WTC11 (cell line): ENCODE measurements around the gene AARS1. TPM values are rescaled to one million over a fixed set of nuclear protein-coding genes. Genes with fewer than 3 reads are reported as not detected.

ENCODE experiments used
- ATAC-seq: fragments of 200-7000 bp; cut with Tn5 transposase; 2 replicates; pipeline ENCODE4 v1.10.0; 2021; ENCODE audit warnings: mild to moderate bottlenecking, moderate library complexity
- CTCF ChIA-PET: fragments of 300-600 bp; sonication (Branson Sonifier 250); formaldehyde crosslinking; loops from one replicate; lab custom pipeline; 2021; ENCODE audit warnings: antibody characterized with exemption; lab: Charles Lee
- POLR2A ChIA-PET: fragments of 350-600 bp; sonication (Branson Sonifier 250); formaldehyde crosslinking; loops from one replicate; lab custom pipeline; 2021; ENCODE audit warnings: antibody characterized with exemption; lab: Charles Lee
- DNase-seq: peaks from one replicate; pipeline ENCODE4 v3.0.0; 2021; ENCODE audit warnings: low spot score
- H3K27ac Mint-ChIP-seq: 2 replicates; pipeline ENCODE4 v1.8.0; 2021; ENCODE audit warnings: mixed read lengths
- H3K27me3 Mint-ChIP-seq: 2 replicates; pipeline ENCODE4 v1.8.0; 2021; ENCODE audit warnings: low read depth, mild to moderate bottlenecking, moderate library complexity, mixed read lengths
- H3K36me3 Mint-ChIP-seq: 2 replicates; pipeline ENCODE4 v1.8.0; 2021; ENCODE audit warnings: mixed read lengths
- H3K4me1 Mint-ChIP-seq: 2 replicates; pipeline ENCODE4 v1.8.0; 2022; ENCODE audit warnings: mixed read lengths
- H3K4me3 Mint-ChIP-seq: 2 replicates; pipeline ENCODE4 v1.8.0; 2021; ENCODE audit warnings: mild to moderate bottlenecking, moderate library complexity, mixed read lengths
- H3K9me3 Mint-ChIP-seq: 2 replicates; pipeline ENCODE4 v1.8.0; 2021; ENCODE audit warnings: mixed read lengths
- CREM ChIP-seq: sonication (generic); formaldehyde crosslinking; IDR thresholded peaks from 2 replicates; pipeline ENCODE4 v1.8.1; 2022; ENCODE audit warnings: mild to moderate bottlenecking, missing genetic modification reagents, moderate library complexity
- FOXP1 ChIP-seq: sonication (generic); formaldehyde crosslinking; IDR thresholded peaks from 2 replicates; pipeline ENCODE4 v1.8.0; 2022; ENCODE audit warnings: missing genetic modification reagents, mild to moderate bottlenecking, moderate library complexity, borderline replicate concordance
- IRF2 ChIP-seq: sonication (generic); formaldehyde crosslinking; IDR thresholded peaks from 2 replicates; pipeline ENCODE4 v1.8.0; 2022; ENCODE audit warnings: low read depth, missing genetic modification reagents, borderline replicate concordance
- JAZF1 ChIP-seq: fragments of 250-450 bp; sonication (Bioruptor Pico); IDR thresholded peaks from 2 replicates; pipeline ENCODE4 v1.9.0; 2021; ENCODE audit warnings: moderate library complexity, mild to moderate bottlenecking, inconsistent platforms
- NFE2L1 ChIP-seq: sonication (generic); formaldehyde crosslinking; IDR thresholded peaks from 2 replicates; pipeline ENCODE4 v1.8.1; 2023; ENCODE audit warnings: missing genetic modification reagents
- NFYB ChIP-seq: sonication (generic); formaldehyde crosslinking; conservative IDR thresholded peaks from 2 replicates; pipeline ENCODE4 v1.8.0; 2022; ENCODE audit warnings: low read depth, missing genetic modification reagents
- NR3C1 ChIP-seq: sonication (generic); formaldehyde crosslinking; conservative IDR thresholded peaks from 2 replicates; pipeline ENCODE4 v1.8.1; 2023; ENCODE audit warnings: low read depth, mild to moderate bottlenecking, missing genetic modification reagents
- SP1 ChIP-seq: sonication (generic); formaldehyde crosslinking; conservative IDR thresholded peaks from 2 replicates; pipeline ENCODE4 v1.8.1; 2022; ENCODE audit warnings: missing genetic modification reagents
- ZNF121 ChIP-seq: sonication (generic); formaldehyde crosslinking; IDR thresholded peaks from 2 replicates; pipeline ENCODE4 v1.8.0; 2023; ENCODE audit warnings: missing genetic modification reagents
- ZNF219 ChIP-seq: sonication (generic); formaldehyde crosslinking; IDR thresholded peaks from 2 replicates; pipeline ENCODE4 v1.8.0; 2023; ENCODE audit warnings: missing genetic modification reagents, mild to moderate bottlenecking, borderline replicate concordance
- ZNF317 ChIP-seq: sonication (generic); formaldehyde crosslinking; IDR thresholded peaks from 2 replicates; pipeline ENCODE4 v1.8.1; 2023; ENCODE audit warnings: low read depth, mild to moderate bottlenecking, moderate library complexity, missing genetic modification reagents, borderline replicate concordance
- ZNF423 ChIP-seq: fragments of 250-450 bp; sonication (Bioruptor Pico); IDR thresholded peaks from 2 replicates; pipeline ENCODE4 v2.1.2; 2022; ENCODE audit warnings: mild to moderate bottlenecking, moderate library complexity
- total RNA-seq: library from RNA; stranded (reverse); gene quantifications from 3 replicates; pipeline ENCODE4 v1.2.3, GENCODE V29; 2021
- TF ChIP-seq, protein P1 (sequence below): sonication (generic); formaldehyde crosslinking; IDR thresholded peaks from 2 replicates; pipeline ENCODE4 v1.8.0; 2022; ENCODE audit warnings: mild to moderate bottlenecking, missing genetic modification reagents
- TF ChIP-seq, protein P2 (sequence below): sonication (generic); formaldehyde crosslinking; IDR thresholded peaks from 2 replicates; pipeline ENCODE4 v1.8.1; 2022; ENCODE audit warnings: low read depth, missing genetic modification reagents, borderline replicate concordance
- TF ChIP-seq, protein P3 (sequence below): fragments of 250-450 bp; sonication (Bioruptor Pico); IDR thresholded peaks from 2 replicates; pipeline ENCODE4 v2.1.2; 2022; ENCODE audit warnings: mild to moderate bottlenecking, moderate library complexity
- TF ChIP-seq, protein P4 (sequence below): sonication (generic); formaldehyde crosslinking; IDR thresholded peaks from 2 replicates; pipeline ENCODE4 v1.8.0; 2023; ENCODE audit warnings: missing genetic modification reagents
- TF ChIP-seq, protein P5 (sequence below): sonication (generic); formaldehyde crosslinking; IDR thresholded peaks from 2 replicates; pipeline ENCODE4 v1.8.1; 2022; ENCODE audit warnings: low read depth, mild to moderate bottlenecking, moderate library complexity, missing genetic modification reagents, borderline replicate concordance
- TF ChIP-seq, protein P6 (sequence below): sonication (generic); formaldehyde crosslinking; IDR thresholded peaks from 2 replicates; pipeline ENCODE4 v1.8.0; 2022; ENCODE audit warnings: mild to moderate bottlenecking, missing genetic modification reagents
- TF ChIP-seq, protein P7 (sequence below): fragments of 250-450 bp; sonication (Bioruptor Pico); IDR thresholded peaks from 2 replicates; pipeline ENCODE4 v1.8.0; 2021; ENCODE audit warnings: mild to moderate bottlenecking
- TF ChIP-seq, protein P8 (sequence below): sonication (generic); formaldehyde crosslinking; IDR thresholded peaks from 2 replicates; pipeline ENCODE4 v1.8.1; 2023; ENCODE audit warnings: mild to moderate bottlenecking, missing genetic modification reagents, moderate library complexity

AARS1 gene
- total RNA-seq, 1 experiment from 2014 or later, result 214 TPM

DNA sequence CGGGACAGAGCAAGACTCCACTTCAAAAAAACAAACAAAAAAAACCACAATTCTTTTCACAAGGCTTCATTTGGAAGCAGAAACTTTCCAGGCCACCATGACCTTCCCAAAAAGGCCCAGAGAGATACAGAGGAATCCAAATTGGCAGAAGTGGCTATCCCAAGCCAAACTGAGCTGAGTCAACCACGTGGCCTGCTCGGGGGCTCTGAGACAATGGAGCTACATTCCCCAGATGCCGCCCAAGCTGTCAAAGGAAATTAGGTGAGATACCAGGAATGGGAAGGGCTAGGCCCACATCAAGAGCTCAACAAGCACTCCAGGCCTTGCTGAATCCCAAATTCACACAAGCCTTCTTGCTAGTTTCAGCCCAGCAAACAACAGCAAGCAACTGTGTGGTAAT is 31.9 kb downstream of the AARS1 start:
- ChIA-PET CTCF (interaction anchor here (1.6 kb wide), 1 partner anchor 10 kb away, joined by 7 read pairs; no protein-coding TSS in a partner anchor), POLR2A (interaction anchor here (0.6 kb wide), 1 partner anchor 16 kb away, joined by 5 read pairs; no protein-coding TSS in a partner anchor)
- H3K27me3 Mint-ChIP-seq, result no peaks in the 10 kb centered on the region
- ATAC-seq, result no peak
- H3K36me3 Mint-ChIP-seq, result peaks cover 86% of the 10 kb centered on the region
- H3K4me1 Mint-ChIP-seq, result no peaks in the 10 kb centered on the region
- no peak for DNase-seq
- TF ChIP-seq NR3C1 (no peak), FOXP1 (no peak), NFYB (no peak)
- TF ChIP-seq, protein P1, sequence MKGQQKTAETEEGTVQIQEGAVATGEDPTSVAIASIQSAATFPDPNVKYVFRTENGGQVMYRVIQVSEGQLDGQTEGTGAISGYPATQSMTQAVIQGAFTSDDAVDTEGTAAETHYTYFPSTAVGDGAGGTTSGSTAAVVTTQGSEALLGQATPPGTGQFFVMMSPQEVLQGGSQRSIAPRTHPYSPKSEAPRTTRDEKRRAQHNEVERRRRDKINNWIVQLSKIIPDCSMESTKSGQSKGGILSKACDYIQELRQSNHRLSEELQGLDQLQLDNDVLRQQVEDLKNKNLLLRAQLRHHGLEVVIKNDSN (CRISPR knock-in tag), result no peak
- no peaks in the 10 kb centered on the region for H3K9me3 Mint-ChIP-seq
- H3K4me3 Mint-ChIP-seq, result no peak overlapping the region
- no peak overlapping the region for H3K27ac Mint-ChIP-seq

DNA sequence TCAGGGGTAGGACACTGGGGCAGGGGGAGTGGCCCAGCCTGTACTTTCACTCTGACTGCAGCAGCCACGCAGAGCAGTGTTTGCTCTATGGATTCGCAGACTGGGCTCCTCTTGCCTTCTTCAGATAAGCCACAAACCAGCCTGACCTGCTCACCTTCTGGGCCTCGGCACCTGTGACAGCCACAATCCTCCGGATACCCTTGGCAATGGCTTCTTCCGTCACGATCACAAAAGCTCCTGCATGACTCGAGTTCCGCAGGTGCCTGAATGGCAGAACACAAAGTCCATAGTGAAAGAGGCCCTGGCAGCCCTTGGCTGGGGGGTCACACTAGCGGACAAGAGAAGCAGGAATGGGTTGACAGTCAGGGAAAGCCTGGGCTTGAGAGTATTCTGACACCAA is 33.7 kb downstream of the AARS1 start:
- ChIA-PET CTCF (interaction anchor here (0.6 kb wide), 2 partner anchors 48 to 173 kb away, joined by 3 read pairs; no protein-coding TSS in a partner anchor), POLR2A (interaction anchor here (0.6 kb wide), 1 partner anchor 8 kb away, joined by 3 read pairs; no protein-coding TSS in a partner anchor)
- H3K9me3 Mint-ChIP-seq, result no peaks in the 10 kb centered on the region
- H3K36me3 Mint-ChIP-seq, result peaks cover 73% of the 10 kb centered on the region
- DNase-seq, result no peak
- TF ChIP-seq, protein P2, sequence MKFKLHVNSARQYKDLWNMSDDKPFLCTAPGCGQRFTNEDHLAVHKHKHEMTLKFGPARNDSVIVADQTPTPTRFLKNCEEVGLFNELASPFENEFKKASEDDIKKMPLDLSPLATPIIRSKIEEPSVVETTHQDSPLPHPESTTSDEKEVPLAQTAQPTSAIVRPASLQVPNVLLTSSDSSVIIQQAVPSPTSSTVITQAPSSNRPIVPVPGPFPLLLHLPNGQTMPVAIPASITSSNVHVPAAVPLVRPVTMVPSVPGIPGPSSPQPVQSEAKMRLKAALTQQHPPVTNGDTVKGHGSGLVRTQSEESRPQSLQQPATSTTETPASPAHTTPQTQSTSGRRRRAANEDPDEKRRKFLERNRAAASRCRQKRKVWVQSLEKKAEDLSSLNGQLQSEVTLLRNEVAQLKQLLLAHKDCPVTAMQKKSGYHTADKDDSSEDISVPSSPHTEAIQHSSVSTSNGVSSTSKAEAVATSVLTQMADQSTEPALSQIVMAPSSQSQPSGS, result no peak
- TF ChIP-seq, protein P3, sequence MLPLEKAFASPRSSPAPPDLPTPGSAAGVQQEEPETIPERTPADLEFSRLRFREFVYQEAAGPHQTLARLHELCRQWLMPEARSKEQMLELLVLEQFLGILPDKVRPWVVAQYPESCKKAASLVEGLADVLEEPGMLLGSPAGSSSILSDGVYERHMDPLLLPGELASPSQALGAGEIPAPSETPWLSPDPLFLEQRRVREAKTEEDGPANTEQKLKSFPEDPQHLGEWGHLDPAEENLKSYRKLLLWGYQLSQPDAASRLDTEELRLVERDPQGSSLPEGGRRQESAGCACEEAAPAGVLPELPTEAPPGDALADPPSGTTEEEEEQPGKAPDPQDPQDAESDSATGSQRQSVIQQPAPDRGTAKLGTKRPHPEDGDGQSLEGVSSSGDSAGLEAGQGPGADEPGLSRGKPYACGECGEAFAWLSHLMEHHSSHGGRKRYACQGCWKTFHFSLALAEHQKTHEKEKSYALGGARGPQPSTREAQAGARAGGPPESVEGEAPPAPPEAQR (CRISPR knock-in tag), result no peak
- TF ChIP-seq ZNF317, result no peak
- TF ChIP-seq ZNF121 (CRISPR knock-in tag), result no peak
- TF ChIP-seq SP1, result no peak
- TF ChIP-seq, protein P1 (CRISPR knock-in tag), result no peak
- TF ChIP-seq, protein P4, sequence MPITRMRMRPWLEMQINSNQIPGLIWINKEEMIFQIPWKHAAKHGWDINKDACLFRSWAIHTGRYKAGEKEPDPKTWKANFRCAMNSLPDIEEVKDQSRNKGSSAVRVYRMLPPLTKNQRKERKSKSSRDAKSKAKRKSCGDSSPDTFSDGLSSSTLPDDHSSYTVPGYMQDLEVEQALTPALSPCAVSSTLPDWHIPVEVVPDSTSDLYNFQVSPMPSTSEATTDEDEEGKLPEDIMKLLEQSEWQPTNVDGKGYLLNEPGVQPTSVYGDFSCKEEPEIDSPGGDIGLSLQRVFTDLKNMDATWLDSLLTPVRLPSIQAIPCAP (CRISPR knock-in tag), result no peak
- no peak for TF ChIP-seq JAZF1 (CRISPR knock-in tag)
- TF ChIP-seq, protein P5, sequence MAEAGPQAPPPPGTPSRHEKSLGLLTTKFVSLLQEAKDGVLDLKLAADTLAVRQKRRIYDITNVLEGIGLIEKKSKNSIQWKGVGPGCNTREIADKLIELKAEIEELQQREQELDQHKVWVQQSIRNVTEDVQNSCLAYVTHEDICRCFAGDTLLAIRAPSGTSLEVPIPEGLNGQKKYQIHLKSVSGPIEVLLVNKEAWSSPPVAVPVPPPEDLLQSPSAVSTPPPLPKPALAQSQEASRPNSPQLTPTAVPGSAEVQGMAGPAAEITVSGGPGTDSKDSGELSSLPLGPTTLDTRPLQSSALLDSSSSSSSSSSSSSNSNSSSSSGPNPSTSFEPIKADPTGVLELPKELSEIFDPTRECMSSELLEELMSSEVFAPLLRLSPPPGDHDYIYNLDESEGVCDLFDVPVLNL (CRISPR knock-in tag), result no peak
- no peak for TF ChIP-seq ZNF423 (CRISPR knock-in tag)
- no peak for TF ChIP-seq NFE2L1 (CRISPR knock-in tag)
- TF ChIP-seq, protein P6, sequence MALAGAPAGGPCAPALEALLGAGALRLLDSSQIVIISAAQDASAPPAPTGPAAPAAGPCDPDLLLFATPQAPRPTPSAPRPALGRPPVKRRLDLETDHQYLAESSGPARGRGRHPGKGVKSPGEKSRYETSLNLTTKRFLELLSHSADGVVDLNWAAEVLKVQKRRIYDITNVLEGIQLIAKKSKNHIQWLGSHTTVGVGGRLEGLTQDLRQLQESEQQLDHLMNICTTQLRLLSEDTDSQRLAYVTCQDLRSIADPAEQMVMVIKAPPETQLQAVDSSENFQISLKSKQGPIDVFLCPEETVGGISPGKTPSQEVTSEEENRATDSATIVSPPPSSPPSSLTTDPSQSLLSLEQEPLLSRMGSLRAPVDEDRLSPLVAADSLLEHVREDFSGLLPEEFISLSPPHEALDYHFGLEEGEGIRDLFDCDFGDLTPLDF (CRISPR knock-in tag), result no peak
- TF ChIP-seq ZNF219 (CRISPR knock-in tag), result no peak
- TF ChIP-seq, protein P7, sequence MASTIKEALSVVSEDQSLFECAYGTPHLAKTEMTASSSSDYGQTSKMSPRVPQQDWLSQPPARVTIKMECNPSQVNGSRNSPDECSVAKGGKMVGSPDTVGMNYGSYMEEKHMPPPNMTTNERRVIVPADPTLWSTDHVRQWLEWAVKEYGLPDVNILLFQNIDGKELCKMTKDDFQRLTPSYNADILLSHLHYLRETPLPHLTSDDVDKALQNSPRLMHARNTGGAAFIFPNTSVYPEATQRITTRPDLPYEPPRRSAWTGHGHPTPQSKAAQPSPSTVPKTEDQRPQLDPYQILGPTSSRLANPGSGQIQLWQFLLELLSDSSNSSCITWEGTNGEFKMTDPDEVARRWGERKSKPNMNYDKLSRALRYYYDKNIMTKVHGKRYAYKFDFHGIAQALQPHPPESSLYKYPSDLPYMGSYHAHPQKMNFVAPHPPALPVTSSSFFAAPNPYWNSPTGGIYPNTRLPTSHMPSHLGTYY (CRISPR knock-in tag), result no peak
- TF ChIP-seq, protein P8, sequence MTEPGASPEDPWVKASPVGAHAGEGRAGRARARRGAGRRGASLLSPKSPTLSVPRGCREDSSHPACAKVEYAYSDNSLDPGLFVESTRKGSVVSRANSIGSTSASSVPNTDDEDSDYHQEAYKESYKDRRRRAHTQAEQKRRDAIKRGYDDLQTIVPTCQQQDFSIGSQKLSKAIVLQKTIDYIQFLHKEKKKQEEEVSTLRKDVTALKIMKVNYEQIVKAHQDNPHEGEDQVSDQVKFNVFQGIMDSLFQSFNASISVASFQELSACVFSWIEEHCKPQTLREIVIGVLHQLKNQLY (CRISPR knock-in tag), result no peak
- TF ChIP-seq IRF2 (CRISPR knock-in tag), result no peak
- TF ChIP-seq CREM (CRISPR knock-in tag), result no peak
- no peak overlapping the region for H3K4me3 Mint-ChIP-seq
- H3K27me3 Mint-ChIP-seq, result no peaks in the 10 kb centered on the region; the same call in 1 of the 2 replicates
- H3K27ac Mint-ChIP-seq, result no peak overlapping the region
- no peak for ATAC-seq
- H3K4me1 Mint-ChIP-seq, result no peaks in the 10 kb centered on the region
